Measurements from ENCODE around the gene DARS1.

DNA sequence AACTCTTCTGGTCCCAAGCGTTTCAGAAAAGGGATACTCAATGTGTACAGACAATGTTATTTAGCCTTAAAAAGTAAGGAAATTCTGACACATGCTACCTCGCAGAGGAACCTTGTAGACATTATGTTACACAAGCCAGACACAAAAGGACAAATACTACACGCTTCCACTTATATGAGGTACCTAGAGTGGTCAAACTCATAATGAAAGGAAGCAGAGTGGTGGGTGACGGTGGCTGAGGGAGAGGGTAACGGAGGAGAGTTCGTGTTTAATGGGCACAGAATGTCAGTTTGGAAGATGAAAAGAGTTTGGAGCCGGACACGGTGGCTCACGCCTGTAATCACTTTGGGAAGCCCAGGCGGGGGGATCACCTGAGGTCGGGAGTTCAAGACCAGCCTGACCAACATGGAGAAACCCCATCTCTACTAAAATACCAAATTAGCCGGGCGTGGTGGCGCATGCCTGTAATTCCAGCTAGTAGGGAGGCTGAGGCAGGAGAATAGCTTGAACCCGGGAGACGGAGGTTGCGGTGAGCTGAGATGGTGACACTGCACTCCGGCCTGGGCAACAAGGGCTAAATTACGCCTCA lies 110.6 kb downstream of the DARS1 start:
- TF ChIP-seq, protein P1, sequence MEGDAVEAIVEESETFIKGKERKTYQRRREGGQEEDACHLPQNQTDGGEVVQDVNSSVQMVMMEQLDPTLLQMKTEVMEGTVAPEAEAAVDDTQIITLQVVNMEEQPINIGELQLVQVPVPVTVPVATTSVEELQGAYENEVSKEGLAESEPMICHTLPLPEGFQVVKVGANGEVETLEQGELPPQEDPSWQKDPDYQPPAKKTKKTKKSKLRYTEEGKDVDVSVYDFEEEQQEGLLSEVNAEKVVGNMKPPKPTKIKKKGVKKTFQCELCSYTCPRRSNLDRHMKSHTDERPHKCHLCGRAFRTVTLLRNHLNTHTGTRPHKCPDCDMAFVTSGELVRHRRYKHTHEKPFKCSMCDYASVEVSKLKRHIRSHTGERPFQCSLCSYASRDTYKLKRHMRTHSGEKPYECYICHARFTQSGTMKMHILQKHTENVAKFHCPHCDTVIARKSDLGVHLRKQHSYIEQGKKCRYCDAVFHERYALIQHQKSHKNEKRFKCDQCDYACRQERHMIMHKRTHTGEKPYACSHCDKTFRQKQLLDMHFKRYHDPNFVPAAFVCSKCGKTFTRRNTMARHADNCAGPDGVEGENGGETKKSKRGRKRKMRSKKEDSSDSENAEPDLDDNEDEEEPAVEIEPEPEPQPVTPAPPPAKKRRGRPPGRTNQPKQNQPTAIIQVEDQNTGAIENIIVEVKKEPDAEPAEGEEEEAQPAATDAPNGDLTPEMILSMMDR (IDR thresholded peaks at IDR 0.05), result no peak
- no peak for TF ChIP-seq POLR2A (IDR thresholded peaks at IDR 0.05)
